HepG2 (cell line): ENCODE data around the gene RNGTT. TPM values are rescaled to one million over a fixed set of nuclear protein-coding genes. Genes with fewer than 3 reads are reported as not detected.
A peak's percentile ranks its signal among the peaks of the same experiment; 100 is the strongest.

Source experiments
- HIVEP1 ChIP-seq: sonication (generic); formaldehyde crosslinking; IDR thresholded peaks from 2 replicates; pipeline ENCODE4 v1.4.0; 2020; ENCODE audit warnings: mild to moderate bottlenecking, missing genetic modification reagents
- NFIC ChIP-seq: IDR thresholded peaks from 2 replicates; pipeline ENCODE4 v1.6.1; 2012; ENCODE audit warnings: mild to moderate bottlenecking, low read length, inconsistent platforms
- PITX1 ChIP-seq: sonication (generic); formaldehyde crosslinking; IDR thresholded peaks from 2 replicates; pipeline ENCODE4 v1.5.1; 2020; ENCODE audit warnings: mild to moderate bottlenecking, missing genetic modification reagents
- PRDM4 ChIP-seq: sonication (generic); formaldehyde crosslinking; IDR thresholded peaks from 2 replicates; pipeline ENCODE4 v1.9.0; 2021; ENCODE audit warnings: missing genetic modification reagents, borderline replicate concordance
- SRSF9 ChIP-seq: fragments of 200-400 bp; formaldehyde crosslinking; IDR thresholded peaks from 2 replicates; pipeline ENCODE4 v1.6.1; 2018; ENCODE audit warnings: borderline replicate concordance, mild to moderate bottlenecking, low read depth, low read length; ENCODE audit not compliant: insufficient read depth, poor library complexity, severe bottlenecking
- ZNF430 ChIP-seq: sonication (generic); formaldehyde crosslinking; IDR thresholded peaks from 2 replicates; pipeline ENCODE4 v1.9.0; 2021; ENCODE audit warnings: mild to moderate bottlenecking, missing genetic modification reagents
- ZNF441 ChIP-seq: sonication (generic); formaldehyde crosslinking; IDR thresholded peaks from 2 replicates; pipeline ENCODE4 v1.7.0; 2021; ENCODE audit warnings: missing genetic modification reagents, borderline replicate concordance
- ZSCAN30 ChIP-seq: sonication (generic); formaldehyde crosslinking; IDR thresholded peaks from 2 replicates; pipeline ENCODE4 v1.5.0; 2020; ENCODE audit warnings: mild to moderate bottlenecking, missing genetic modification reagents
- polyA plus RNA-seq, 8 experiments: library from polyadenylated mRNA; depleted of rRNA in 3 of 8; stranded (reverse) in 7 of 8; unstranded in 1 of 8; fragments of >200 nt; fragmentation: Illumina TruSeq in 4 of 8; extraction: Trizol in 4 of 8; gene quantifications; 2 replicates each; pipeline versions ENCODE4 v1.2.1 to v1.2.3, GENCODE V29; 2011 to 2016; ENCODE audit warnings: low read depth in 4 of 8, missing spikeins in 1 of 8, mixed read lengths in 1 of 8; ENCODE audit not compliant: insufficient read depth in 1 of 8
- total RNA-seq, 5 experiments: library from RNA; depleted of rRNA; stranded (reverse); fragments of >200 nt; fragmentation: Illumina TruSeq; extraction: Trizol; gene quantifications; 2 replicates each; pipeline ENCODE4 v1.2.3, GENCODE V29; 2016; ENCODE audit warnings: low read depth in 1 of 5
- TF ChIP-seq, protein P1 (sequence below): sonication (generic); formaldehyde crosslinking; IDR thresholded peaks from 2 replicates; pipeline ENCODE4 v1.8.0; 2022; ENCODE audit warnings: low read depth, missing genetic modification reagents
- TF ChIP-seq, protein P2 (sequence below): IDR thresholded peaks from 2 replicates; pipeline ENCODE4 v1.6.1; 2016
- TF ChIP-seq, protein P3 (sequence below): sonication (generic); formaldehyde crosslinking; IDR thresholded peaks from 2 replicates; pipeline ENCODE4 v1.4.0; 2020; ENCODE audit warnings: missing genetic modification reagents, low read depth, mild to moderate bottlenecking, borderline replicate concordance

Gene RNGTT
- total and polyA plus RNA-seq, 2 of the 13 experiments (the other 11 are each of a cell fraction or from before 2014, with no cell fraction given) = 6.0 to 22.6 TPM

DNA sequence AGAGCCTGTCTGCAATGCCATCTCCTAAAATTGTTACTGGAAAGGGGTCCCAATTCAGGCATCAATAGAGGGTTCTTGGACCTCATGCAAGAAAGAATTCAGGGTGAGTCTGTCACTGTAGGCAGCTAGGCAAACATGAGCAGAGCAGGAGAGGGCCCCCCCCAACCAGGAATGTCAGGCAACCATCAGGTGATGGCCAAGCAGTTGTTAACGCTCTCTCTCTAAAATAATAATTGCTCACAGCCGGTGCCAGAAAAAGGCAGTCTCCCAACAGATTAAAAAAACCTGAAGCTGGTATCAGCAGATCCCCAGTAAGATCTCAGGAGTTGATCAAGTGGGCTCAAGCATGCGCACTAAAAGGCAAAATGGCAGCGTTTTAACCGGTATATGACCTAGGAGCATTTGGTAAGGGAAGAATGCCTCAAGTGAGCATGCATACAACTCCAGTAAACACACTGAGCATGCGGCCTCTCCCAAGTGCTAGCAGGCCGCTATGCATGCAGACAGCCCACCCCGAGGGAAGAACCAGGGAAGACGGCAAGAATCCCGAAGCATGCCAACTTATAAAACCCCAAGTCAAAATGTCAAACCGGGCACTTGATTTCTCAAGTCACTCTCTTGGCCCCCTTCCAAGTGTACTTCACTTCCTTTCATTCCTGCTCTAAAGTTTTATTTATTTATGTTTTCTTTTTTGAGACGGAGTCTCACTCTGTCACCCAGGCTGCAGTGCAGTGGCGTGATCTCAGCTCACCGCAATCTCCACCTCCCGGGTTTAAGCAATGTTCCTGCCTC is 44.0 kb upstream of the RNGTT start (continued):
- TF ChIP-seq, protein P1, sequence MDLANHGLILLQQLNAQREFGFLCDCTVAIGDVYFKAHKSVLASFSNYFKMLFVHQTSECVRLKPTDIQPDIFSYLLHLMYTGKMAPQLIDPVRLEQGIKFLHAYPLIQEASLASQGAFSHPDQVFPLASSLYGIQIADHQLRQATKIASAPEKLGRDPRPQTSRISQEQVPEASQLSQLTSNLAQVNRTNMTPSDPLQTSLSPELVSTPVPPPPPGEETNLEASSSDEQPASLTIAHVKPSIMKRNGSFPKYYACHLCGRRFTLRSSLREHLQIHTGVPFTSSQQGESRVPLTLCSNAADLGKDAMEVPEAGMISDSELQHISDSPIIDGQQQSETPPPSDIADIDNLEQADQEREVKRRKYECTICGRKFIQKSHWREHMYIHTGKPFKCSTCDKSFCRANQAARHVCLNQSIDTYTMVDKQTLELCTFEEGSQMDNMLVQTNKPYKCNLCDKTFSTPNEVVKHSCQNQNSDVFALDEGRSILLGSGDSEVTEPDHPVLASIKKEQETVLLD (CRISPR knock-in tag) = no peak
- TF ChIP-seq, protein P2, sequence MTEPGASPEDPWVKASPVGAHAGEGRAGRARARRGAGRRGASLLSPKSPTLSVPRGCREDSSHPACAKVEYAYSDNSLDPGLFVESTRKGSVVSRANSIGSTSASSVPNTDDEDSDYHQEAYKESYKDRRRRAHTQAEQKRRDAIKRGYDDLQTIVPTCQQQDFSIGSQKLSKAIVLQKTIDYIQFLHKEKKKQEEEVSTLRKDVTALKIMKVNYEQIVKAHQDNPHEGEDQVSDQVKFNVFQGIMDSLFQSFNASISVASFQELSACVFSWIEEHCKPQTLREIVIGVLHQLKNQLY (CRISPR knock-in tag) = no peak
- TF ChIP-seq ZNF430 (CRISPR knock-in tag) (no peak), PITX1 (CRISPR knock-in tag) (no peak), SRSF9 (no peak), ZNF441 (CRISPR knock-in tag) (0 out of 2 replicates have a peak, but pooled peaks have one; percentile 28), PRDM4 (CRISPR knock-in tag) (no peak), NFIC (no peak), ZSCAN30 (CRISPR knock-in tag) (no peak), HIVEP1 (CRISPR knock-in tag) (no peak)
- TF ChIP-seq, protein P3, sequence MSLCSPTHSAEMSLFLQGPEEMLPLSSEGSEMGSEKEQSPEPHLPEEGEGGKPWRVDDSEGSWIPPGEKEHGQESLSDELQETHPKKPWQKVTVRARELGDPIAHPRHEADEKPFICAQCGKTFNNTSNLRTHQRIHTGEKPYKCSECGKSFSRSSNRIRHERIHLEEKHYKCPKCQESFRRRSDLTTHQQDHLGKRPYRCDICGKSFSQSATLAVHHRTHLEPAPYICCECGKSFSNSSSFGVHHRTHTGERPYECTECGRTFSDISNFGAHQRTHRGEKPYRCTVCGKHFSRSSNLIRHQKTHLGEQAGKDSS (CRISPR knock-in tag) = no peak
- TF ChIP-seq, all 625 proteins: peak for 5
